ENCODE results near the gene RIPK1.
"Not testable (repeated sequence)": the region's sequence is repeated elsewhere in the genome, so short reads cannot be mapped to it uniquely, and the experiment has no call there.

Gene RIPK1

DNA sequence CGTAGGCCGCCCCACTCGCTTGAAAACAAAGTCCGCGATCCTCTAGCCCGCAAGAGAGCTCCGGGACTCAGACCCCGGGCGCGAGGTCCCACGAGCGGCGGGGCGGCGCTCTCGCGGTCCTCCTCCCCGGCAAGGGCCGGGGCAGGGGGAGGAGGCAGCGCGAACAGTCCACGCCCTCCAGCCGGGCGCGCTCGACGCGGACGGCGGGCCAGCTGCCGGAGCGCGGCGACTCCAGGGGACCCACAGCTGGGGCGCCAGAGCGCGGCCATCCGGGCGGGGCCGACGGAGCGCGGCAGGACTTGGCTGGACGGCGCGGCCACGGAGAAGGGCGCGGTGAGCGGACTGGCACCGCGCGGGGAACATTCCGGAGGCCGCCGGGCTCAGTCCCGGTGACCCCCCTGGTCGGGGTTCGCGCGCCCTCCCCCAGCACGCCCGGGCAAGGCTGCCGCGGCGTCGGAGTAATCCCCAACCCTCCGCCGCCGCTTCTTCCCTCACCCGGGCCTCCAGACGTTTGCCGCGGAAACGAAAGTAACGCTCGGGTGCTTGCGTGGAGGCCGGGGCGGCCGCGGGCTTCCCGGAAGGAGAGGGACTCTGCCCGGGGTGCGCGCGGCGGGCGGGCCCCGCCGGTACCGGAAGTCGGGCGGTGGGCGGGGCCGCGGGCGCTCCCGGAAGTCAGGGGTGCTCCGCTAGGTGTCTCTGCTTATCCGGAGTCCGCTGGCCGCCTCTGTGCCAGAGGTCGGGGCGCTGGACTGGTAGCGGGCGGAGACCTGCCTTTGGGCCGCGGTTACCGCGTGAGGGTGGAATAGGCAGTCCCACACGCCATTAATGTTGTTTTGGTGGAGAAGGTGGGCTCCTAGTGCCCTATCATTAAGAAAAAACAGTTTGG lies at the start of gene RIPK1:
Gene RIPK1, plus strand, starts transcription at position 166 of the 886 bp plus-strand sequence. CDS start 8,330 bp downstream, outside the sequence.
- DNase-seq = peak; percentile 95

DNA sequence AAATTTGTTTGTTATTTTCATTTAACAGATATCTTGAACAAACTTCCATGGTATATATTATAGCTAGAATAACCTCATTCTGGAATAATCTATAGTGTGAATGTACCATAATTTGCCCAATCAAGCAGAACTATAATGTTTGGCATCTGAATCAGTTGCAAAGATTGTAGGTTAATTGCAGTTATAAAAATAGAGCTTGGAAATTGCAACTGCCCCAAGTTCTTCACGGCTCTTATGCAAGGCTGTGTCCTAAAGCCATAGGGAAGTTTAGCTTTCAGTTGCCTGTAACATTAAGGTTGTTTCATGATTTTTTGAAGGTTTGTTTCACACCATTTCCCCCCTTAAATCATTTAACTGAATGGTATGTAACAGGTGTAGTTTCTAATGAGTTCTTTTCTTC lies 49.2 kb upstream of the RIPK1 start:
- no peak for DNase-seq

DNA sequence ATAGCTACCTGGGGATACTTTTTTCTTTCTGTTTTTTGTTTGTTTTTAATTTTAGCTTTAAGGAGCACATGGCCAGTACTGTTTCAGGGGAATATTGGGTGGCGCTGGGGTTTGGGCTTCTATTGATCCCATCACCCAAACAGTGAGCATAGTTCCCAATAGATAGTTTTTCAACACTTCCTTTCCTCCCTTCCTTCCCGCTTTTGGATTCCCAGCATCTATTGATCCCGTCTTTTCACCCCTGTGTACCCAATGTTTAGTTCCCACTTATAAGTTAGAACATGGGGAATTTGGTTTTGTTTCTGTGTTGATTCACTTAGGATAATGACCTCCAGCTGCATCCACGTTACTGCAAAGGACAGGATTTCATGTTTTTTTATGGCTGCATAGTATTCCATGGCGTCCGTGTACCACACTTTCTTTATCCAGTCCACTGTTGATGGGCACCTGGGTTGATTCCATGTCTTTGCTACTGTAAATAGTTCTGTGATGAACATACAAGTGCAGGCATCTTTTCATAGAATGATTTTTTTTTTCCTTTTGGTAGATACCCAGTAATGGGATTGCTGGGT lies 48.5 kb upstream of the RIPK1 start:
- DNase-seq = no peak

GRCh38 chr6:3020976-3021598 lies 47.2 kb upstream of the RIPK1 start:
- DNase-seq = not testable (repeated sequence)

DNA sequence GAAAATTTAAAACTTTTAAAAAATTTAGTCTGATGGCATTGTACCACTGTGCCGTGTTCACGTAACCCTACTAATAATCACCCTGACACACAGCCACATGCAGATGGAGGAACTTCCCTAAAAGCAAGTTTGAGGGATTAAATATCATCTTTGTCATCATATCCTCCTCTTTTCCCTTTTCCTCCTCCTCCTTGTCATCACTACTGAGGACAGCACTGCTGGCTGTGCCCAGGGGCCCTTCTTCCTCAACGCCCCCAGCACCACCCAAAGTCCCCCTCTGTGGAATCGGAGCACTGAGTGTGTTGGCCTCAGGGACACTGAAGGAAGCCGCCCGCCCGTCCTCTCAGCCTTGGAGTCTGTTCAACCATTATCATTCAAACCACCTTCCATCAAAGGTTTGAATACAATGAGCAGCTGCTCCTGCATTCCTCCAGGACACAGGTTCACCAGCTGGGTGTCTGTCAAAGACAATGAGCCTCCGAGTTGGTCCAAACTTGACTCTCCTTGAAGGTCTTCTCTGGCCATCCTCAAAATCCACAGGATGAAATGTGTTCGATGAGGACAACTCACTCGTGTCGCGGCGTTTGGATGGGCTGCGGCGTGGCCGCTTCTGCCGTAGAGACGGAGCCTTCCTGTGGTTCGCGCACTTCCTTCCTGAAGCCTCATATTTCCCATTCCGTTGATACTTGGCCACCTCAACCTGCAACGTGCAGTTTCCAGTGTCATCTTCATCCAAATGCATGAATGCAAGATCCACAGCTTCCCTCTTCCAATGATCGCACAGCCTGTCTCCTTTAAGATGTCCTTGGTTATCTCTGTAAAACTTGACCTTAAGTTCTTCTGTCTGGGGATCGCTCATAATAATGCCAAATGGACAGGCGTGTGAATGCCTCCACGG lies 45.3 kb upstream of the RIPK1 start:
- peak; percentile 34 for DNase-seq

DNA sequence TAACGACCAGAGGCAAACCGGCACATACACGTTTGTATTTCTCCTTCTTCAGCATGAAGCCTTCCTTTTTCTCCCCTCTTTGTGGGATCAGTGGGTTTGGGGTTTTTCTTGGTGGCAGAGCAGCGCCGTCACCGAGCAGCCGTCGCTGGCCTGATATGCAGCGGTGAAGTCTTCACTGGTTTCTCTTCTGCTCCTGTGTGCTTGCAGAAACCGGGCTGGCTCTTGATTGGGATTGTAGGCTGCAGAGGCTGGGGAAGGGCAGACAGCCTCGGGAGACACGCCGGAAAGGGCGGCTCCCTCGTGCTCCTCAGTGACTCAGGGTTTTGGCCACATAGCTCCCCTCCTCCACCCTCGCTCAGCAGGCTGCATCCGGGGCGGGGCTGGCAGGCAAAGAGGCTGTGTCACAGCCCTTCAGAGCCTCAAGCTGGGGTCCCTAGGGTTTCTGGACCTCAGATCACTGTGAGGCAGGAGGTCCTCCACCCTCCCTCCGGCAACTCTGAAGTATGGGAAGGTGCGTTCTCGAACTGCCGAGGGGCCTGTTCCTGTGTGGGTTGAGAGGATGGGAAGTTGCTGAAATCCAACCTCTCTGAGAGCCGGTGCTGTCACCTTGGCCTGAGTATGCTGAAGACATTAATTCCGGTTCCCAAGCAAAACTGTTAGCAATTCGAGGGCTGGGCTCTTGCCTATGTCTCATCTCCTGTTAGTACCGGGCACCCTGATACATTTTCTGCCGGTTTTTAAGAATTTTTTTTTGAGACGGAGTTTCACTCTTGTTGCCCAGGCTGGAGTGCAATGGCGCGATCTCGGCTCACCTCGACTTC lies 44.4 kb upstream of the RIPK1 start:
- peak; percentile 92 for DNase-seq

DNA sequence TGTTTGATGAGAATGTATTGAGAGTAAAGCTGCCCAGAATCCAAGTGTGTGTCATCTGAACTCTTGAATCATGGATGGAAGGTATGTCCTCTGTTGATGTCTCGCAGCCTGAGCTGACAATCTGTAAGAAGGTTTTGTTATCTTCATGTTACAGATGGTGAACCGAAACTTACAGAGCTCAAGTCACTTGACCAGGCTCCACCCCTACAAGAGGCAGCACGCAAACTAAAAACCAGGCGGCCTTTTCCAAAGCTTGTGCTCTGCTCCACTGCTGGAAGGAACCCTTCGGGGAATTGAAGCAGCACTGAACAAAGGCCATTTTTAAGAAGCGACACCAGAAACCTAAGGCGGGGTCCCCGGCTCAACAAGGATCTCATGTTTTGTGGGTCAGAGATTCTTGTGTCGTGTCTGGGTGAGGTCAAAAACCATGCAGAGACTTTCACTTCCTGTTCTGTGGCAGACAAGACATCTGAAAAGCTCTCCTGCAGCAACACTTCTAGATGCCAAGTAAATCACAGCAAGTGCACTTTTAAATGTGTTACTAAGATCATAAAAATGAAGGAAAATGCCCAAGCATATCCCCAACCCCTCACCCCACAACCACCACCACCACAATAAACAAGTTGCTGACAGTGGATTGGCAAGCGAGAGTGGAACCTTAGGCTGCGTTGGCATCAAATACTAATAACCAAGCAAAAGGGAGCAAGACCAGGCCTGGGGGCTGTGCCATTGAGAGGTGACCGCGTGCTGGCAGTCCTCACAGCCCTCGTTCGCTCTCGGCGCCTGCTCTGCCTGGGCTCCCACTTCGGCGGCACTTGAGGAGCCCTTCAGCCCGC lies 41.3 kb upstream of the RIPK1 start:
- DNase-seq = peak; percentile 24

DNA sequence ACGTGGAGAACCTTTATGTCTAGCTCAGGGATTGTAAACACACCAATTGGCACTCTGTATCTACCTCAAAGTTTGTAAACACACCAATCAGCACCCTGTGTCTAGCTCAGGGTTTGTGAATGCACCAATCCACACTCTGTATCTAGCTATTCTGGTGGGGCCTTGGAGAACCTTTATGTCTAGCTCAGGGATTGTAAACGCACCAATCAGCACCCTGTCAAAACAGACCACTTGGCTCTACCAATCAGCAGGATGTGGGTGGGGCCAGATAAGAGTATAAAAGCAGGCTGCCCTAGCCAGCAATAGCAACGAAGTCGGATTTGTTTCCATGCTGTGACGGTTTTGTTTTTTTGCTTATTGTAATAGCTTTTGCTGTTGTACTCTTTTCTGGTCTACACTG lies 40.1 kb upstream of the RIPK1 start:
- not testable (repeated sequence) for DNase-seq

GRCh38 chr6:3031857-3032640 lies 36.2 kb upstream of the RIPK1 start:
- no peak for DNase-seq

- DNase-seq = no peak
Observed at GRCh38 chr6:3032986-3033385, 35.3 kb upstream of the RIPK1 start.

DNA sequence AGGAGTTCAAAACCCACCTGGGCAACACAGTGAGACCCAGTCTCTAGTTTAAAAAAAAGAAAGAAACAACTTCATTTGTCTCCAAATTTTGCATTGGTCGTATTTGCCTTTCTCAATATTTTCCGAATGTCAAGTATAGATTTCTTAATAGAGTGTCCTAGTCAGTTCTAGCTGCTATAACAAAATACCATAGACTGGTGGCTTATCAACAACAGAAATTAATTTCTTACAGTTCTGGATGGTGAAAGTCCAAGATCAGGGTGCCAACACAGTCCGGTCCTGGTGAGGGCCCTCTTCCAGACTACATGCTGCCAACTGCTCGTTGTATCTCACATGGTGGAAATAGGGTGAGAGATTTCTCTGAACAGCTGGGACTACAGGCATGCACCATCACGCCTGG lies 34.6 kb upstream of the RIPK1 start:
- DNase-seq = no peak

- DNase-seq = no peak
Observed at GRCh38 chr6:3035397-3035796, 32.9 kb upstream of the RIPK1 start.

- DNase-seq = no peak
Observed at GRCh38 chr6:3036861-3037637, 31.2 kb upstream of the RIPK1 start.

GRCh38 chr6:3037638-3038365 lies 30.5 kb upstream of the RIPK1 start:
- no peak for DNase-seq

GRCh38 chr6:3039384-3039783 lies 28.9 kb upstream of the RIPK1 start:
- DNase-seq = no peak

DNA sequence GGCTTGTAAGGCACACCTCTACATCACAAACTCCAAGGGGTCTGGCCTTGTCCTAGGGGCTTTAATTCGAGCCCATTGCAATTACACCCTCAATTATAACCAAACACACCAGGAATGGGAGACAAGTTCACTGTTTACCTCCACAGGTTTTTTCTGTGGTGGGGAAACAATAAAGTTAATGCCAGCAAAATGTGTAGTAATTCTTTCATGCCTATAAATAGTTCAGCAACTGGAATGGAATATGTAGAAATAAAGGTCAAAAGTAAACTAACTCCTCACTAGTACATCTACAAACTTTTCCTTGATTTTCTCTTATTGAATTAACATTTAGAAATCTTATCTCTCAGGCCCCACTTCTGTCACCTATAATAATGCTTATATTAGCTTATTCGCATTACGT lies 27.1 kb upstream of the RIPK1 start:
- no peak for DNase-seq

DNA sequence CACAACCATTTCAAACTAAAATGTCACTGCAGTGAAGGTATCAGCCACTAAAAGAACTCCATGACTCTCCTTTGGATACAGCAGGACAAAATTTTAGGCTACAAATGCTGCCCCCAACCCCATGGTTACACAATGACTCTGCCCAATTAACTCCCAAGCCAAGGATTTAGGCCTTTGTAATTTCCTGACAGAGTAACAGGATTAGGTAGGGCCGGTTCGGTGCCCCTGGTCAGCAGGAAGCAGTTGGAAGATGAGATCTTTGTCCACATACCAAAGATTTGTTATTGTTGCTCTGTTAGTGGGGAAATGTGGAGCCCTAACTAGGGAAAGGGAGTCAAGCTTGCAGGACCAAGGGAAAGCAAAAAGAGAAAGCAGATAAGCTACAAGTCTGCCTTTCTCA lies 26.7 kb upstream of the RIPK1 start:
- DNase-seq = no peak

GRCh38 chr6:3045369-3045768 lies 22.9 kb upstream of the RIPK1 start:
- no peak for DNase-seq

DNA sequence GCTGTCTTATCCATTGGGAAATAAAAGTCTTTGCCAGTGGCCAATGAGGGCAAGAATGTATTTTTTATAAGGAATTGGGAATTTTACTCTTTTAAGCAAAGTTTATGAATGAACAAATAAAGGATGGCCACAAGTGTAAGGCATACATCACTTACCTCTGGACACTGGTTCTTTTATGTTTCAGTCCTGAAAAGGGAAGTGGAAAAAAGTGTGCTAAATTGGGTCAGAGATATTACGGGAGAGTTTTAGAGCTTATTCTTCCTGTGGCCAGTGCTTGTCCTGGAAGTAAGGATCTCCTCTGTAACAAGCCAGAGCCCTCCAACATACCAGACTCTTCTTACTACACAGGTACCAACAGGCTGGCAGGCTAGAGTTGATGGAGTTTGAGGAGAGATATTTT lies 22.5 kb upstream of the RIPK1 start:
- no peak for DNase-seq
